Measurements from ENCODE around the gene RASL12. TPM values are rescaled to one million over a fixed set of nuclear protein-coding genes. Genes with fewer than 3 reads are reported as not detected.

RASL12 gene
- total and polyA plus RNA-seq, 2 donors (not counting 1 experiment from before 2014, with no cell fraction given), result not detected

- no CpG with 5 or more reads among the region's 3 CpGs for WGBS (ENCODE audit: insufficient coverage)
- Mint-ChIP-seq H3K27me3 (peaks cover 36% of the 10 kb centered on the region), H3K4me3 (no peak overlapping the region), H3K27ac (no peak overlapping the region), H3K4me1 (peaks cover 7% of the 10 kb centered on the region), H3K9me3 (ENCODE audit: insufficient read depth) (no peaks in the 10 kb centered on the region)
- no peaks in the 10 kb centered on the region for H3K36me3 ChIP-seq (replicated peaks in 1 of 2; ENCODE audit: control extremely low read depth in 1 of 2, control insufficient read depth in 1 of 2, extremely low read depth in 1 of 2, insufficient read depth in 2 of 2, low read length in 1 of 2)
- intact Hi-C loops (cut with micrococcal nuclease), result no loop called here
- DNase-seq, result no peak
- no peak overlapping the region for H2AFZ ChIP-seq (ENCODE audit: insufficient read depth, low read depth, low read length, poor library complexity, severe bottlenecking)
- no peaks in the 10 kb centered on the region for H3K79me2 ChIP-seq (ENCODE audit: control insufficient read depth, insufficient read depth, low read length)
- H3K27ac ChIP-seq (ENCODE audit: low read length in 2 of 2), result no peak overlapping the region
- no peaks in the 10 kb centered on the region for H4K20me1 ChIP-seq (ENCODE audit: control insufficient read depth, insufficient read depth, low read length, poor library complexity, severe bottlenecking)
- POLR2A ChIA-PET, result no interaction called here
- H3K9me3 ChIP-seq (ENCODE audit: control extremely low read depth in 1 of 3, control insufficient read depth in 2 of 3, insufficient read depth in 1 of 3, low read length in 2 of 3), result no peaks in the 10 kb centered on the region
- H3K4me2 ChIP-seq (replicated peaks; ENCODE audit: low read depth, low read length, poor library complexity, severe bottlenecking), result no peak overlapping the region
- H3K9ac ChIP-seq (ENCODE audit: low read length), result no peak overlapping the region
- ATAC-seq (ENCODE audit: low read depth), result no peak
- CTCF ChIA-PET, result interaction anchor here (1.7 kb wide), 1 partner anchor 12 kb away, joined by 4 read pairs; no protein-coding TSS in a partner anchor
- H3K4me3 ChIP-seq (ENCODE audit: control extremely low read depth in 1 of 5, extremely low read depth in 1 of 5, insufficient read depth in 1 of 5, low read depth in 2 of 5, low read length in 4 of 5), result no peak overlapping the region
- TF ChIP-seq CTCF (IDR thresholded peaks at IDR 0.05) (peak; percentile 29), EZH2 (IDR thresholded peaks at IDR 0.05; ENCODE audit: borderline replicate concordance, insufficient read depth, low read depth, low read length, poor library complexity, severe bottlenecking) (no peak)
- peaks cover 3 to 4% of the 10 kb centered on the region in 2 donors for H3K4me1 ChIP-seq (ENCODE audit: control insufficient read depth in 2 of 2, insufficient read depth in 2 of 2, low read length in 2 of 2)
- peaks cover 0 to 26% (median 8%) of the 10 kb centered on the region in 4 experiments for H3K27me3 ChIP-seq (replicated peaks in 1 of 4; ENCODE audit: control extremely low read depth in 1 of 4, control insufficient read depth in 3 of 4, insufficient read depth in 4 of 4, low read length in 3 of 4)
Measured at GRCh38 chr15:65066001-65066634, 1.7 kb downstream of the RASL12 start.

GRCh38 chr15:65062726-65063125 lies 5.1 kb downstream of the RASL12 start:
- ATAC-seq (ENCODE audit: low read depth) (no peak), DNase-seq (no peak)
- H3K79me2 ChIP-seq (ENCODE audit: control insufficient read depth, insufficient read depth, low read length), result no peaks in the 10 kb centered on the region
- peaks cover 4% of the 10 kb centered on the region for H3K4me1 Mint-ChIP-seq
- ChIA-PET POLR2A (no interaction called here), CTCF (no interaction called here)
- H3K4me3 Mint-ChIP-seq, result no peak overlapping the region
- no peak overlapping the region for H3K27ac ChIP-seq (ENCODE audit: low read length in 2 of 2)
- H3K9ac ChIP-seq (ENCODE audit: low read length), result no peak overlapping the region
- H3K9me3 Mint-ChIP-seq (ENCODE audit: insufficient read depth), result no peaks in the 10 kb centered on the region
- H3K4me3 ChIP-seq (ENCODE audit: control extremely low read depth in 1 of 5, extremely low read depth in 1 of 5, insufficient read depth in 1 of 5, low read depth in 2 of 5, low read length in 4 of 5), result no peak overlapping the region
- no peak for TF ChIP-seq EZH2 (IDR thresholded peaks at IDR 0.05; ENCODE audit: borderline replicate concordance, insufficient read depth, low read depth, low read length, poor library complexity, severe bottlenecking)
- TF ChIP-seq CTCF (IDR thresholded peaks at IDR 0.05), result no peak
- 87% methylated on average over 2 of the region's 5 CpGs for WGBS (ENCODE audit: insufficient coverage)
- no peaks in the 10 kb centered on the region for H3K36me3 ChIP-seq (replicated peaks in 1 of 2; ENCODE audit: control extremely low read depth in 1 of 2, control insufficient read depth in 1 of 2, extremely low read depth in 1 of 2, insufficient read depth in 2 of 2, low read length in 1 of 2)
- peaks cover 23% of the 10 kb centered on the region for H3K27me3 Mint-ChIP-seq
- H2AFZ ChIP-seq (ENCODE audit: insufficient read depth, low read depth, low read length, poor library complexity, severe bottlenecking), result no peak overlapping the region
- no peaks in the 10 kb centered on the region for H4K20me1 ChIP-seq (ENCODE audit: control insufficient read depth, insufficient read depth, low read length, poor library complexity, severe bottlenecking)
- H3K27ac Mint-ChIP-seq, result no peak overlapping the region
- H3K4me1 ChIP-seq (ENCODE audit: control insufficient read depth in 2 of 2, insufficient read depth in 2 of 2, low read length in 2 of 2), result peaks cover 3 to 4% of the 10 kb centered on the region in 2 donors
- no peak overlapping the region for H3K4me2 ChIP-seq (replicated peaks; ENCODE audit: low read depth, low read length, poor library complexity, severe bottlenecking)
- peaks cover 0 to 4% (median 0%) of the 10 kb centered on the region in 3 donors for H3K9me3 ChIP-seq (ENCODE audit: control extremely low read depth in 1 of 3, control insufficient read depth in 2 of 3, insufficient read depth in 1 of 3, low read length in 2 of 3)
- peaks cover 0 to 20% (median 8%) of the 10 kb centered on the region in 4 experiments for H3K27me3 ChIP-seq (replicated peaks in 1 of 4; ENCODE audit: control extremely low read depth in 1 of 4, control insufficient read depth in 3 of 4, insufficient read depth in 4 of 4, low read length in 3 of 4)
- intact Hi-C loops (cut with micrococcal nuclease), result no loop called here

Data from B cell (primary cell).